CD14-positive monocyte (primary cell): Measurements from ENCODE around the gene CTNNA2. TPM values are rescaled to one million over a fixed set of nuclear protein-coding genes. Genes with fewer than 3 reads are reported as not detected.
"Not testable (repeated sequence)": the region's sequence is repeated elsewhere in the genome, so short reads cannot be mapped to it uniquely, and the experiment has no call there.

Source experiments
- DNase-seq, 3 donors: peaks; one replicate each; pipeline ENCODE4 v3.0.0-alpha.2; 2011 to 2022
- H2AFZ ChIP-seq: 2 replicates; pipeline ENCODE4 v1.6.0; 2012; ENCODE audit warnings: mild to moderate bottlenecking, low read depth, low read length, inconsistent platforms; ENCODE audit not compliant: insufficient read depth, poor library complexity, severe bottlenecking
- H3K27ac ChIP-seq, 2 donors: 1 replicate in 1 of 2; 2 replicates in 1 of 2; pipeline ENCODE4 v1.5.1; 2012 to 2013; ENCODE audit warnings: low read length in 2 of 2, control low read depth in 1 of 2, inconsistent platforms in 1 of 2, low read depth in 1 of 2, mild to moderate bottlenecking in 1 of 2
- H3K27me3 ChIP-seq, 2 donors: one replicate each; pipeline versions ENCODE4 v1.6.0 to v1.6.1; 2011 to 2013; ENCODE audit warnings: low read length in 2 of 2; ENCODE audit not compliant: control insufficient read depth in 2 of 2, insufficient read depth in 2 of 2
- H3K36me3 ChIP-seq, 2 donors: replicated peaks in 1 of 2; 1 replicate in 1 of 2; 2 replicates in 1 of 2; pipeline versions ENCODE4 v1.5.1 to v1.6.1; 2012 to 2013; ENCODE audit warnings: low read length in 2 of 2, control low read depth in 1 of 2, inconsistent platforms in 1 of 2, mild to moderate bottlenecking in 1 of 2; ENCODE audit not compliant: insufficient read depth in 2 of 2, control insufficient read depth in 1 of 2
- H3K4me1 ChIP-seq, 2 donors: 1 replicate in 1 of 2; 2 replicates in 1 of 2; pipeline versions ENCODE4 v1.5.1 to v1.6.1; 2012 to 2013; ENCODE audit warnings: low read length in 2 of 2, control low read depth in 1 of 2, inconsistent platforms in 1 of 2, mild to moderate bottlenecking in 1 of 2, moderate library complexity in 1 of 2; ENCODE audit not compliant: insufficient read depth in 2 of 2, control insufficient read depth in 1 of 2
- H3K4me2 ChIP-seq: replicated peaks from 2 replicates; pipeline ENCODE3; 2012; ENCODE audit warnings: low read length, moderate library complexity, mild to moderate bottlenecking; ENCODE audit not compliant: poor library complexity, severe bottlenecking; ENCODE audit errors: extremely low read depth
- H3K4me3 ChIP-seq, 3 experiments: fragments of 200-600 bp in 1 of 3; sonication (generic) in 1 of 3; replicated peaks in 1 of 3; 1 replicate in 2 of 3; 2 replicates in 1 of 3; pipeline ENCODE4 v1.5.1; 2011 to 2013; ENCODE audit warnings: low read length in 3 of 3, mild to moderate bottlenecking in 3 of 3, control low read depth in 2 of 3, low read depth in 2 of 3, inconsistent platforms in 1 of 3, moderate library complexity in 1 of 3
- H3K79me2 ChIP-seq: 2 replicates; pipeline ENCODE4 v1.6.0; 2012; ENCODE audit warnings: mild to moderate bottlenecking, control low read depth, inconsistent platforms, low read length, moderate library complexity; ENCODE audit not compliant: insufficient read depth
- H3K9ac ChIP-seq: 2 replicates; pipeline ENCODE4 v1.6.0; 2017; ENCODE audit warnings: low read length, mild to moderate bottlenecking; ENCODE audit not compliant: insufficient read depth, poor library complexity, severe bottlenecking
- H3K9me3 ChIP-seq, 2 donors: replicated peaks in 1 of 2; 1 replicate in 1 of 2; 2 replicates in 1 of 2; pipeline versions ENCODE4 v1.5.1 to v1.6.1; 2012 to 2013; ENCODE audit warnings: low read length in 2 of 2, control low read depth in 1 of 2; ENCODE audit not compliant: control insufficient read depth in 1 of 2, insufficient read depth in 1 of 2
- H4K20me1 ChIP-seq: 2 replicates; pipeline ENCODE4 v1.6.0; 2012; ENCODE audit warnings: mild to moderate bottlenecking, low read length, control low read depth, moderate library complexity; ENCODE audit not compliant: insufficient read depth
- H3K27ac Mint-ChIP-seq, 7 donors: one replicate each; pipeline ENCODE4 v1.8.0; 2020; ENCODE audit warnings: mild to moderate bottlenecking in 7 of 7, mixed read lengths in 7 of 7, moderate library complexity in 6 of 7, inconsistent platforms in 2 of 7
- H3K27me3 Mint-ChIP-seq, 3 donors: one replicate each; pipeline ENCODE4 v1.8.0; 2021 to 2022; ENCODE audit warnings: low read depth in 3 of 3, mild to moderate bottlenecking in 3 of 3, mixed read lengths in 3 of 3, moderate library complexity in 3 of 3, inconsistent platforms in 1 of 3
- H3K36me3 Mint-ChIP-seq, 2 donors: one replicate each; pipeline ENCODE4 v1.8.0; 2020; ENCODE audit warnings: mixed read lengths in 2 of 2, inconsistent platforms in 1 of 2, mild to moderate bottlenecking in 1 of 2
- H3K4me1 Mint-ChIP-seq: one replicate; pipeline ENCODE4 v1.8.0; 2020; ENCODE audit warnings: mild to moderate bottlenecking, mixed read lengths
- H3K4me3 Mint-ChIP-seq, 2 donors: one replicate each; pipeline ENCODE4 v1.8.0; 2020; ENCODE audit warnings: mild to moderate bottlenecking in 2 of 2, mixed read lengths in 2 of 2, moderate library complexity in 1 of 2
- H3K9me3 Mint-ChIP-seq, 7 donors: one replicate each; pipeline ENCODE4 v1.8.0; 2020 to 2022; ENCODE audit warnings: mixed read lengths in 7 of 7, mild to moderate bottlenecking in 6 of 7, moderate library complexity in 6 of 7, inconsistent platforms in 2 of 7
- WGBS: methylation state at CpG from one replicate; pipeline ENCODE4 v1.1.5; 2013; ENCODE audit warnings: missing lambda C conversion rate; ENCODE audit not compliant: insufficient coverage; 5-methylcytosine and 5-hydroxymethylcytosine counted together
- intact Hi-C, 2 donors: fragments of 100-400 bp; cut with micrococcal nuclease; formaldehyde crosslinking; loops; one replicate each; pipeline versions ENCODE4 v1.15.0 to v1.15.1; 2023
- polyA plus RNA-seq, 3 donors: library from polyadenylated mRNA; depleted of rRNA in 1 of 3; unstranded in 2 of 3; stranded (reverse) in 1 of 3; fragments of 300-500 nt in 2 of 3; fragments of >200 nt in 1 of 3; fragmentation: Illumina TruSeq in 2 of 3; gene quantifications; 1 replicate in 2 of 3; 2 replicates in 1 of 3; pipeline ENCODE4 v1.2.3, GENCODE V29; 2012 to 2021
- TF ChIP-seq, protein P1 (sequence below): fragments of 200-600 bp; IDR thresholded peaks from one replicate; pipeline ENCODE4 v1.8.0; 2022; ENCODE audit warnings: antibody characterized with exemption, mild to moderate bottlenecking

Gene CTNNA2
- polyA plus RNA-seq, 3 donors = not detected

GRCh38 chr2:80030135-80030534 lies 517.3 kb downstream of the CTNNA2 start:
- H3K4me2 ChIP-seq = no peak overlapping the region
- no peaks in the 10 kb centered on the region for H3K36me3 ChIP-seq
- H2AFZ ChIP-seq = no peak overlapping the region
- Mint-ChIP-seq H3K4me1 (no peaks in the 10 kb centered on the region), H3K36me3 (no peaks in the 10 kb centered on the region), H3K27me3 (peaks cover 0 to 1% (median under 1%) of the 10 kb centered on the region in 3 donors), H3K4me3 (no peak overlapping the region), H3K27ac (no peak overlapping the region), H3K9me3 (peaks cover 0 to 5% (median 0%) of the 10 kb centered on the region in 7 donors)
- H3K27me3 ChIP-seq = no peaks in the 10 kb centered on the region
- H3K4me3 ChIP-seq = no peak overlapping the region
- 57% methylated on average over 1 of the region's 2 CpGs for WGBS
- no peak for DNase-seq
- no peak overlapping the region for H3K27ac ChIP-seq
- intact Hi-C loops = no loop called here
- no peaks in the 10 kb centered on the region for H3K9me3 ChIP-seq
- TF ChIP-seq, protein P1, sequence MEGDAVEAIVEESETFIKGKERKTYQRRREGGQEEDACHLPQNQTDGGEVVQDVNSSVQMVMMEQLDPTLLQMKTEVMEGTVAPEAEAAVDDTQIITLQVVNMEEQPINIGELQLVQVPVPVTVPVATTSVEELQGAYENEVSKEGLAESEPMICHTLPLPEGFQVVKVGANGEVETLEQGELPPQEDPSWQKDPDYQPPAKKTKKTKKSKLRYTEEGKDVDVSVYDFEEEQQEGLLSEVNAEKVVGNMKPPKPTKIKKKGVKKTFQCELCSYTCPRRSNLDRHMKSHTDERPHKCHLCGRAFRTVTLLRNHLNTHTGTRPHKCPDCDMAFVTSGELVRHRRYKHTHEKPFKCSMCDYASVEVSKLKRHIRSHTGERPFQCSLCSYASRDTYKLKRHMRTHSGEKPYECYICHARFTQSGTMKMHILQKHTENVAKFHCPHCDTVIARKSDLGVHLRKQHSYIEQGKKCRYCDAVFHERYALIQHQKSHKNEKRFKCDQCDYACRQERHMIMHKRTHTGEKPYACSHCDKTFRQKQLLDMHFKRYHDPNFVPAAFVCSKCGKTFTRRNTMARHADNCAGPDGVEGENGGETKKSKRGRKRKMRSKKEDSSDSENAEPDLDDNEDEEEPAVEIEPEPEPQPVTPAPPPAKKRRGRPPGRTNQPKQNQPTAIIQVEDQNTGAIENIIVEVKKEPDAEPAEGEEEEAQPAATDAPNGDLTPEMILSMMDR = no peak
- no peaks in the 10 kb centered on the region for H4K20me1 ChIP-seq
- H3K9ac ChIP-seq = no peak overlapping the region
- no peaks in the 10 kb centered on the region for H3K79me2 ChIP-seq
- H3K4me1 ChIP-seq = no peaks in the 10 kb centered on the region

DNA sequence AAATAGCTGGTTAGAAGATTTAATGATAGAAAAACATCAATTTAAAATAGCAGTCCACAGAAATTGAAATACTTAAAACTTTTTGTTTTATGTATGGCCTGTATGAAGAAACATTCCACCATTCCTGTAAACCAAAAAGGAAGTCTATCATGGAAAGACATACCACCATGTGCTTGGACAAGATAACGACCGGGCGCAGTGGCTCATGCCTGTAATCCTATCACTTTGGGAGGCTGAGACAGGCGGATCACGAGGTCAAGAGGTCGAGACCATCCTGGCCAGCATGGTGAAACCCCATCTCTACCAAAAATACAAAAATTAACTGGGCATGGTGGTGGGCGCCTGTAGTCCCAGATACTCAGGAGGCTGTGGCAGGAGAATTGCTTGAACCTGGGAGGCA lies 519.8 kb downstream of the CTNNA2 start:
- not testable (repeated sequence) for H4K20me1 ChIP-seq, H3K27me3 Mint-ChIP-seq
- WGBS = no CpG with 5 or more reads among the region's 7 CpGs

More for the DNA sequence above, 519.8 kb downstream of the CTNNA2 start:
- H3K4me3 Mint-ChIP-seq, H3K9me3 Mint-ChIP-seq, H3K27me3 ChIP-seq, H2AFZ ChIP-seq, H3K9me3 ChIP-seq, DNase-seq, H3K36me3 Mint-ChIP-seq, H3K4me2 ChIP-seq, intact Hi-C loops, H3K27ac Mint-ChIP-seq, H3K79me2 ChIP-seq, H3K36me3 ChIP-seq, H3K9ac ChIP-seq, H3K27ac ChIP-seq, H3K4me1 ChIP-seq, H3K4me1 Mint-ChIP-seq, H3K4me3 ChIP-seq: not testable (repeated sequence)
